Neural progenitor cell (in vitro differentiated cells): ENCODE results near the gene SSTR3. TPM values are rescaled to one million over a fixed set of nuclear protein-coding genes. Genes with fewer than 3 reads are reported as not detected.

Experiments
- DNase-seq: peaks from one replicate; pipeline ENCODE4 v3.0.0-alpha.2; 2016; ENCODE audit warnings: low spot score
- H2AFZ ChIP-seq: fragments of 200-600 bp; sonication (generic); replicated peaks from 2 replicates; pipeline ENCODE4 v1.6.1; 2016; ENCODE audit warnings: antibody characterized with exemption
- H3F3A ChIP-seq: fragments of 200-600 bp; sonication (generic); 2 replicates; pipeline ENCODE4 v1.6.1; 2016; ENCODE audit warnings: antibody characterized with exemption, low read depth
- H3K27ac ChIP-seq: fragments of 200-600 bp; sonication (generic); 2 replicates; pipeline ENCODE4 v1.5.1; 2016; ENCODE audit warnings: mild to moderate bottlenecking
- H3K27me3 ChIP-seq: fragments of 200-600 bp; sonication (generic); 2 replicates; pipeline ENCODE4 v1.6.1; 2016; ENCODE audit warnings: mild to moderate bottlenecking, moderate library complexity
- H3K36me3 ChIP-seq: fragments of 200-600 bp; sonication (generic); 2 replicates; pipeline ENCODE4 v1.5.1; 2016
- H3K4me1 ChIP-seq: fragments of 200-600 bp; sonication (generic); 2 replicates; pipeline ENCODE4 v1.6.1; 2016; ENCODE audit warnings: mixed run types
- H3K4me2 ChIP-seq: fragments of 200-600 bp; sonication (generic); 2 replicates; pipeline ENCODE4 v1.6.1; 2016
- H3K4me3 ChIP-seq: fragments of 200-600 bp; sonication (generic); 2 replicates; pipeline ENCODE4 v1.5.1; 2016
- H3K79me2 ChIP-seq: fragments of 200-600 bp; sonication (generic); 2 replicates; pipeline ENCODE4 v1.6.1; 2016; ENCODE audit warnings: low read depth
- H3K9ac ChIP-seq: fragments of 200-600 bp; sonication (generic); 2 replicates; pipeline ENCODE4 v1.6.1; 2016
- H3K9me3 ChIP-seq: fragments of 200-600 bp; sonication (generic); 2 replicates; pipeline ENCODE4 v1.5.1; 2016; ENCODE audit warnings: low read depth
- H4K20me1 ChIP-seq: fragments of 200-600 bp; sonication (generic); 2 replicates; pipeline ENCODE4 v1.6.1; 2016; ENCODE audit warnings: low read depth
- H3K27ac Mint-ChIP-seq: 3 replicates; pipeline ENCODE4 v1.8.0; 2021; ENCODE audit warnings: mixed read lengths
- H3K27me3 Mint-ChIP-seq: 2 replicates; pipeline ENCODE4 v1.8.0; 2022; ENCODE audit warnings: low read depth, mild to moderate bottlenecking, inconsistent platforms, moderate library complexity, mixed read lengths; ENCODE audit not compliant: insufficient read depth
- H3K36me3 Mint-ChIP-seq: 3 replicates; pipeline ENCODE4 v1.8.0; 2021; ENCODE audit warnings: mixed read lengths
- H3K4me1 Mint-ChIP-seq: 3 replicates; pipeline ENCODE4 v1.8.0; 2021; ENCODE audit warnings: mixed read lengths
- H3K4me3 Mint-ChIP-seq: 3 replicates; pipeline ENCODE4 v1.8.0; 2021; ENCODE audit warnings: mild to moderate bottlenecking, moderate library complexity, mixed read lengths
- H3K9me3 Mint-ChIP-seq: 3 replicates; pipeline ENCODE4 v1.8.0; 2020; ENCODE audit warnings: mixed read lengths
- EZH2 ChIP-seq: fragments of 200-600 bp; sonication (generic); IDR thresholded peaks from 2 replicates; pipeline ENCODE4 v1.6.1; 2017; ENCODE audit warnings: antibody characterized with exemption, mild to moderate bottlenecking, moderate library complexity
- EZH2phosphoT487 ChIP-seq: fragments of 200-600 bp; sonication (generic); IDR thresholded peaks from 2 replicates; pipeline ENCODE4 v1.6.1; 2017; ENCODE audit warnings: antibody characterized with exemption
- total RNA-seq: library from RNA; depleted of rRNA; stranded (reverse); fragments of >200 nt; gene quantifications from 2 replicates; pipeline ENCODE4 v1.2.3, GENCODE V29; 2015; ENCODE audit warnings: low replicate concordance
- TF ChIP-seq, protein P1 (sequence below): fragments of 200-600 bp; sonication (generic); IDR thresholded peaks from 2 replicates; pipeline ENCODE4 v1.5.1; 2017; ENCODE audit warnings: antibody characterized with exemption, mild to moderate bottlenecking

Gene SSTR3
- total RNA-seq, 1 donor from 2014 or later = 0.19 TPM

DNA sequence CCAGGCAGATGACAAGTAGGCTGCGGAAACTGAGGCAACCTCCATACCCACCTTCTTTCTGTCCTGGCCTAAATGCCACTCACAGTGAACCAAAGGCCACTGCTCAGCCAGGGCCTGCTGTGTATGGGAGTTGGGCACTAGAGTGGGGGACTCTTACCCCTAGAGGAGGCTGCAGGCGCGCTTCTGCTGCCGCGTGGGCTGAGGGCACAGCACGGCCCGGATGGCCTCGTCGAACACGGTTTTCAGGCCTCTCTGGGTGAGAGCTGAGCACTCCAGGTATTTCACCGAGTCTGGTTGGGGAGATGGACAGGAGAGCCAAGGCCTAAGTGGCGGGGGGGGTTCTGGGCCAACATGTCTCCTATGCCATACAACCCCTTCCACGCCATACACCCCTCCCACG, 14.2 kb upstream of the SSTR3 start:
- Mint-ChIP-seq H3K9me3 (no peaks in the 10 kb centered on the region), H3K4me1 (no peaks in the 10 kb centered on the region), H3K27me3 (peaks cover 22% of the 10 kb centered on the region), H3K4me3 (no peak overlapping the region), H3K27ac (no peak overlapping the region), H3K36me3 (no peaks in the 10 kb centered on the region)
- H2AFZ ChIP-seq = no peak overlapping the region
- no peak overlapping the region for H3K27ac ChIP-seq
- H3K36me3 ChIP-seq = no peaks in the 10 kb centered on the region
- no peaks in the 10 kb centered on the region for H4K20me1 ChIP-seq
- no peak for DNase-seq
- H3K4me3 ChIP-seq = no peak overlapping the region
- H3K4me2 ChIP-seq = no peak overlapping the region
- H3K27me3 ChIP-seq = no peaks in the 10 kb centered on the region
- H3K4me1 ChIP-seq = no peaks in the 10 kb centered on the region
- H3K9ac ChIP-seq = no peak overlapping the region
- H3K79me2 ChIP-seq = no peaks in the 10 kb centered on the region
- no peaks in the 10 kb centered on the region for H3K9me3 ChIP-seq
- H3F3A ChIP-seq = no peaks in the 10 kb centered on the region
- no peak for TF ChIP-seq EZH2
- TF ChIP-seq EZH2phosphoT487 = no peak
- TF ChIP-seq, protein P1, sequence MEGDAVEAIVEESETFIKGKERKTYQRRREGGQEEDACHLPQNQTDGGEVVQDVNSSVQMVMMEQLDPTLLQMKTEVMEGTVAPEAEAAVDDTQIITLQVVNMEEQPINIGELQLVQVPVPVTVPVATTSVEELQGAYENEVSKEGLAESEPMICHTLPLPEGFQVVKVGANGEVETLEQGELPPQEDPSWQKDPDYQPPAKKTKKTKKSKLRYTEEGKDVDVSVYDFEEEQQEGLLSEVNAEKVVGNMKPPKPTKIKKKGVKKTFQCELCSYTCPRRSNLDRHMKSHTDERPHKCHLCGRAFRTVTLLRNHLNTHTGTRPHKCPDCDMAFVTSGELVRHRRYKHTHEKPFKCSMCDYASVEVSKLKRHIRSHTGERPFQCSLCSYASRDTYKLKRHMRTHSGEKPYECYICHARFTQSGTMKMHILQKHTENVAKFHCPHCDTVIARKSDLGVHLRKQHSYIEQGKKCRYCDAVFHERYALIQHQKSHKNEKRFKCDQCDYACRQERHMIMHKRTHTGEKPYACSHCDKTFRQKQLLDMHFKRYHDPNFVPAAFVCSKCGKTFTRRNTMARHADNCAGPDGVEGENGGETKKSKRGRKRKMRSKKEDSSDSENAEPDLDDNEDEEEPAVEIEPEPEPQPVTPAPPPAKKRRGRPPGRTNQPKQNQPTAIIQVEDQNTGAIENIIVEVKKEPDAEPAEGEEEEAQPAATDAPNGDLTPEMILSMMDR = no peak

DNA sequence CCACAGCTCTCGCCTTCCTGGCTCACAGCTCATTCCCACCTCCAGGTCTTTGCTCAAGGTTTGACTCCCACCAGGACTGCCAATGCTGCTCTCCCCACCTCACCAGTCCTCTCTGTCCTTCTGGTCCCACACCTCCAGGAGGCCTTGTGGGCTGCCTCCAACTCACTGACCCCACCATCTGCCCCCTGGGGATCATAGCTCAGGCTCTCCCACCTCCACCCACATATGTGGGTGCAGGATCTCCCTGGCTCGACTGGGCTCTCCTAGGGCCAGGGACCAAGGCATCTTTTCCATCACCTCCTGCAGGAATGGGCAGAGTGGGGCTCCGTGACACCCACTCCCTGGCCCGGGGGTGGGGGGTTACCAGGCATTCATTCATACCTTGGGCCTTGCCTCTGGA, 13.8 kb upstream of the SSTR3 start:
- Histone ChIP-seq H3K4me1 (no peaks in the 10 kb centered on the region), H3K27me3 (no peaks in the 10 kb centered on the region), H3K79me2 (no peaks in the 10 kb centered on the region), H3K27ac (no peak overlapping the region), H4K20me1 (no peaks in the 10 kb centered on the region), H3F3A (no peaks in the 10 kb centered on the region), H3K4me3 (no peak overlapping the region), H3K9me3 (no peaks in the 10 kb centered on the region), H3K9ac (no peak overlapping the region), H2AFZ (no peak overlapping the region), H3K4me2 (no peak overlapping the region), H3K36me3 (no peaks in the 10 kb centered on the region)
- no peaks in the 10 kb centered on the region for H3K4me1 Mint-ChIP-seq
- no peaks in the 10 kb centered on the region for H3K9me3 Mint-ChIP-seq
- TF ChIP-seq EZH2phosphoT487 = no peak
- TF ChIP-seq, protein P1 = no peak
- TF ChIP-seq EZH2 = no peak
- peaks cover 23% of the 10 kb centered on the region for H3K27me3 Mint-ChIP-seq
- no peaks in the 10 kb centered on the region for H3K36me3 Mint-ChIP-seq
- H3K27ac Mint-ChIP-seq = no peak overlapping the region
- DNase-seq = no peak
- no peak overlapping the region for H3K4me3 Mint-ChIP-seq

DNA sequence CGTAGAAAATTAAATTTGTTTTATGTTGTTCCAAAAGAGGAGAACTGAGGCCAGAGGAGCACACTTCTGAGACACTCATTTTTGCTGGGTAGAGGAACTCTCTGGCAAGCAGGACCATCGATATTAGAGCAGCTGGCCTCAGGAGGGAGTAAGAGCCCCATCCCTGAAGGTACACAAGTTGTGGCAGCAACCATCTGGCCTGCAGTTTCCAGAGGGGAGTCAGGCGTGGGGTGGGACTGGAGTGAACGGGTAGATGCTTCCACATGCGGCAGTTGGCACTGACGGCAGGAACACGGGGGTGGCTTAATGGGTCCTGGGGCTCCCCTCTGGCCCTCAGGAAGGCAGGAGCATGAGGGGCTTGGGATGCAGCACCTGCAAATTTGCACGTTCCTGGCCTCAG, 13.2 kb upstream of the SSTR3 start:
- Mint-ChIP-seq H3K36me3 (no peaks in the 10 kb centered on the region), H3K4me1 (no peaks in the 10 kb centered on the region), H3K27ac (no peak overlapping the region), H3K27me3 (peaks cover 23% of the 10 kb centered on the region), H3K9me3 (no peaks in the 10 kb centered on the region), H3K4me3 (no peak overlapping the region)
- no peaks in the 10 kb centered on the region for H3K9me3 ChIP-seq
- H3K27me3 ChIP-seq = no peaks in the 10 kb centered on the region
- no peaks in the 10 kb centered on the region for H3K36me3 ChIP-seq
- no peak for DNase-seq
- no peaks in the 10 kb centered on the region for H3K4me1 ChIP-seq
- TF ChIP-seq EZH2 (no peak), EZH2phosphoT487 (no peak)
- TF ChIP-seq, protein P1 = no peak
- H3K4me3 ChIP-seq = no peak overlapping the region
- H3F3A ChIP-seq = no peaks in the 10 kb centered on the region
- no peak overlapping the region for H3K9ac ChIP-seq
- H3K4me2 ChIP-seq = no peak overlapping the region
- H4K20me1 ChIP-seq = no peaks in the 10 kb centered on the region
- H3K79me2 ChIP-seq = no peaks in the 10 kb centered on the region
- no peak overlapping the region for H2AFZ ChIP-seq
- H3K27ac ChIP-seq = no peak overlapping the region
